SIG-M5 (cell line): ENCODE results near the gene TTC16.
"Not testable (repeated sequence)": the region's sequence is repeated elsewhere in the genome, so short reads cannot be mapped to it uniquely, and the experiment has no call there.

Experiments used
- DNase-seq: peaks from one replicate; lab custom pipeline; 2025; lab: John Stamatoyannopoulos, UW

TTC16 gene

GRCh38 chr9:127742435-127743088, 26.7 kb downstream of the TTC16 start:
- no peak for DNase-seq

DNA sequence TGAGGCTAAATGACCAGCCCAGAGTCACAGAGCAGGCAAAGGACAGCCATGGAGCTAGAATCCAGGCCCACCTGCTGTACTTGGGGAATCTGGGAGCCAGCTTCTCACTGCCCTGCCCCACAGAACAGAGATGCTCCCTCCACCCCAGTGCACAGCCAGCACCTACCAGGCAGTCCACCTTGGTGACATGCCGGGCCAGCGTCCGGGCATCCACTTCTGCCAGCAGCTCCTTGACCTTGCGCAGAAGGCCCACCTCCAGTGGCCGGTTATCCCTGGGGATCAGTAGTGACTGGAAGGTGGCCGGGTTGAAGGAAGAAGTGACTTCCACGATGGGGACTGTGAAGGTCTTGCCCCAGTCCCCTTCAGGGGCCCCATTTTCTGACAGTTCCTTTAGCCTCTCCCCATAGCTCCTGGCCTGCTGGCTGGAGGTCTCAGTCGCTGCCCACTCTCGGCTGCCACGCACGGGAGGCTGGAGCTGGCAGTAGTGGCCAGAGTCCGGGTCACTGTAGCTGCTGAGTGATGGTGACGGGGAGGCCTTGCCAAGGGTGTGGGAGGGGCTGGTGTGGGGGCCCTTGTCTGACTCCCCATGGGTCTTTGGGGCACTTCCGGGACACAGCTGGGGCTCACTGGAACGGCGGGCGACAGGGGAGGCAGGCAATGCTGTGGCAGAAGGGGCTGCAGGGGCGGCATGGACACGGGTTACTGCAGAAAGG, 28.7 kb downstream of the TTC16 start:
- DNase-seq, result no peak

DNA sequence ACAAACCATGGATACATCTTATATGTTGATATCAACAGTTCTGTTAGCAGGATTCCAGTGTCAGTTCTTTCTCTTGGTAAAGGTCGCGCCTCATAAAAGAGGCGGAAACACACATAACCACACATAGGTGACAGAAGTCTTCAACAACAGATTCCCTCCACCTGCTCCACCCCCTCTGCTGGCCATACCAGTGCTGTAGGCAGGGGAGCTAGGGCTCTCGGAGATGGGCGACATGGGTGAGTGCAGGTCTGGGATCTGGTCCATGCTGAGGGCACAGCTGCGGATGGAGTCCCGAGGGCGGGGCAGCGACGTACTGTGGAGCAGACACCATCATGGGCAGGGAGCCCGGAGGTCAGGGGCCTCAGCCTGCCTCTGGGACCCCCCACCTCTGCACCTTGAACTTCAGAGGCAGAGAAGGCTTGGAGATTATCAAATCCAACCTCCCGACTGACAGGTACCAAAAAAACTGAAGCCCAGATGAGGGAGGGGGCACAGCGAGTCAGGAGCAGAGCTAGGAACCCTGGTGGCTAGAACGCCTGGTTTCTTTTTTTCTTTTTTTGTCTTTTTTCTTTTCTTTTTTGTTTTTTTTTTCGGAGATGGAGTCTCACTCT, 31.2 kb downstream of the TTC16 start:
- DNase-seq, result no peak

DNA sequence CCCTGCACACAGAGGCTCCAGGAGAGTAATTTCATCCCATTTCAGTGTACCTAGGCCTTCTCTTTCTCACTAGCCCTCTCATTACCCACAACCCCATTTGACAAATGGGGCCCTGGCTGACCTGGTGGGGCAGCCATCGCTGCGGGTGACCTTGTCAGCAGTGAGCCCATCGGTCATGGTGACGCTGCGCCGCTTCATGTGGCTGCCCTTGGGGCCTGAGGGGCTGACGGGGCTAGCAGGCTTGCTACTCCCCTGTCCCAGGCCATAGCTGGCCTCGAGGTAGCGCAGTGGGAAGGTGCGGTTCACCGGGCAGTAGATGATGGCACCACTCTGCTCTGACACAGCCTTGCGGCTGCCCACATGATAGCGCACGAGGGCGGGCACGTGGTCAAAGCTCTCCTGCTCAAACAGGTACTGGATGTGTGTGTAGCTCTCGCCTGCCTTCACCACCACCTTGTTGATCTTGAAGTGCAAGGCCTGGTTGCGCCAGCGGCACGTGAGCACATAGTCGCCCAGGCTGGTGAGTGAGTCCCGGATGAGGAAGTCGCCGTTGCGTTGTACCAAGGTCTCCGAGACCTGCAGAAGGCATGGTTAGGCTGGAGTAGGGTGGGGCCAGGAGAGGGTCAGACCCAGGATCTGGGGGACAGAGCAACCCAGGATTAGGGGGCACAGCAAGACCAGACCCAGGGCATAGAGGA, 33.4 kb downstream of the TTC16 start:
- DNase-seq, result no peak

DNA sequence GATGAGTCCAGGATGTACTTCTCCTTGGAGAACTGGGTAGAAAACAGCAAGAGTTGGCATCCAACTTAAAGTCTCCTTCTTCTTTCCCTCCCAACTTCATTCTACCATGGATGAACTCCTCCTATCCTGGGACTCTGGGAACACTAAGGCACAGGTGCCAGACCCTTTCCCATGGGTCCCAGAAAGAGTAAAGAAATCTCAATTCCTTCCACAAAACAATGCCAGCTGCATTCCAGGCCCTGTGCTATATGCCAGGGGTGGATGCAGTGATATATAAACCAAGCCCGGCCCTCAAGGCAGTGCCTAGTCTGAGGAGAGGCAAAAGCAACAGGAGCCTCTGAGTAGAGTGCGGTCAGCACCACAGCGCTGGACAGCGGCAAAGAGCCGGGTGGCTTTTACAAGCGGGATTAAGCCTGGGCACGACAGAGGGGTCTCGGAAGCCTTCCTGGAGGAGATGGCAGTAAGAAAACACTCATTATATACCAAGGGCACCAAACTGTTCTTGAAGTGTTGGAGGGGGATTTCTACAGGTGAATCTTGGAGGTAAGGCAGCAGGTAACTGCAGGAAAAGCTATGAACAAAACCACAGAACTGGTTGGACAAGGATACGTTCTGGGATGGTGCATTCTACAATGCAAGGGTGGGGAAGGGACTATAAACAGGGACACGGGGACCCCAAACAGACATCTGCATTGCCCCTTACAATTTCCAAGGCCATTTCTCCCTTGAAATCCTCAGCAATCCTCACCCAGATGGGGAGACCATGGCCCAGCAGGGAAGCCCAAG, 35.6 kb downstream of the TTC16 start:
- no peak for DNase-seq

DNA sequence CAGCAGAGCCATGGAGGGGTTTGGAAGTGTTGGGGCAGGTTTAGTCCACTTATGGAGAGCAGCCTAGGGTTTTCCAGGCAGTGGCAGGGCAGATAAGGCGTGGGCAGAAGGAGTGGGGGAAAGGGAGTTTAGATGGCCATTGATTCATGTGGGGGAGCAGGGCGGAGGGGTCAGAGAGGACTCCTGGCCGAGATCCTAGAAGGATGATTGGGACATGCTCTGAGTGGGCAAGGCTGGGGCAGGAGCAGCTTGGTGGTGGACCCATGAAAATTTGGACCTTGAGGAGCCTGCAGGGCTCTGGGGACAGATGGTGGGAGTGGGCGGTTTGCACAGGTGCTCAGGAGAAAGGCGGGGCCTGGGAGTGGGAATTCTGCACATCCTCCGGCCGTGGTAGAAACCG, 37.3 kb downstream of the TTC16 start:
- DNase-seq, result no peak

- no peak for DNase-seq
Measured at GRCh38 chr9:127753622-127754021, 37.7 kb downstream of the TTC16 start.

DNA sequence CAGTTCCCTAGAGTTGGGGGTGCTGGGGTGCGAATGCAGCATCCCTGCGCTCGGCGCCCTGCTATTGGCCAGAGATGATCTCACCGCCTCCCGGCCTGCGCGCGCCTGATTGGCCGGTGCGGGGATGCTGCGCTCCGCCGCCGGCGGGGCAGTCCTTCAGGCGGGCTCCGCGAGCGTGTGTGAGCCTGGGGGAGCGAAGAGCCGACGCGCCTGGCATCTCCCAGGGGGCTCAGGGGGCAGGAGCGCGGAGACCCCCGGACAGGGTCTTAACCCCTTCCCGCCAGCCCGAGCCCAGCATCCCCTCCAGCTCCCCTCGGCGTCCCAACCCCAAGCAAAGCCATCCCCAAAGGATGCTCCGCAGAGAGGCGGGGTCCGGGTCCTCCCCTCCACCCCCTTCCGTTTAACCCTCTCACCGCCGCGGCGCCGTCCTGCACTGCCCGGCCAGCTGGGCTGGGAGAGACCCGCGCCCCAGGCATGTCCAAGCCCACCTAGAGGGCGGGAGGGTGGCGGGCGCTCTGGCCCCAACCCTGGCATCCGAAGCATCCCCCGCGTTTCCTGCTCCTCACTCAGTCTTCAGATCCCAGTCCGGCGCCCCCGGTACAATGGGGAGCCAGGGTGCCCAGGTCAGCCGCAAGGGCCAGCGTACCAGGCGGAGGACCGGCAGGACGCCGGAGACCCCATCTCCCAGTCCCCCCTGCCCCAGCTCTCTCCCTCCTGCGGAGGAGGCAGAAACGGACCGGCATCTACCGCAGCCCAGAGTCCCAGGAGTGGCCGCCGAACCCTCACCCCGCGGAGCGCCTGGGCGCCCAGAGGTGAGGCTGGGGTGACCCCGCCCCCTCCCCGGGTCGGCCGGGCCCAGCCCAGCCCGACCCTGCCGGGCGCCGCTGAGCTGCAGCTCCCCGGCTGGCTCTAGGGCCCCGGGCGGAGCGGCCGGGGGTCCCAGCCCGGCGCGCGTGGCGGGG, 38.5 kb downstream of the TTC16 start:
- no peak for DNase-seq

- DNase-seq, result no peak
Measured at GRCh38 chr9:127755061-127756060, 39.5 kb downstream of the TTC16 start.

GRCh38 chr9:127756233-127756632, 40.4 kb downstream of the TTC16 start:
- no peak for DNase-seq

GRCh38 chr9:127756776-127757175, 40.9 kb downstream of the TTC16 start:
- not testable (repeated sequence) for DNase-seq

DNA sequence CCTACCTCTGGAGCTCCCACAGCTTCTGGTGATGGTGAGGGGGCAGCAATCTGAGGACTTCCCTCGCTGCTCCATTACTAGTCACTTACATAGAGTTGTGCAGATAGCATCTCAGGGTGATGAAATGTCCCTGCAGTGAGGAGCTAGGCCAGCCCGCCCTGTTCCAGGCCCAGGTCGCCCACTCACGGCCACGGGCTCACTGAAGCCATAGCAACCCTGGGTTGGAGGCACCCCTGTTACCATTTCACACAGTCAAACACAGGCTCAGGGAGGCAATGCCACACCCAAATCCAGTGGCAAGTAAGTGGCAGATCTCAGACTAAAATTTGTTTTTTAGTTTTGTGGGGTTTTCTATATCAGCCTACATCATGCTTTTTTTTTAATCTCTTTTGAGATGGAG, 43.0 kb downstream of the TTC16 start:
- DNase-seq, result no peak

DNA sequence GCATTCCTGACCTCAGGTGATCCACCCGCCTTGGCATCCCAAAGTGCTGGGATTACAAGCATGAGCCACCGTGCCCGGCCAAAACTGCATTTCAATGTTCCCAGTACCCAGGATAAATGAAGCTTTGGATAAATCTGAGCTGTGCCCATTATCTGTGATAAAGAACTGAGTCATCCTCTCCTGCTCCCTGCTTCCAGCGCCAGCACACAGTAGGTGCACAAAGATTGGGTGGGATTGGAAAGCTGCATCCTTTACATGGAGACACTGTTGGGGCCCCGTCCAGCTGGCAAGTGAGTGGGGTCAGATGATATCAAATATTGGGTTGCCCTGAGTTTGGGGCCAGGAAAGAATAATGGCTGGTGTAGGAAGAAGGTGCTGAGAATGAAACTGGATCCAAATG, 45.2 kb downstream of the TTC16 start:
- no peak for DNase-seq

DNA sequence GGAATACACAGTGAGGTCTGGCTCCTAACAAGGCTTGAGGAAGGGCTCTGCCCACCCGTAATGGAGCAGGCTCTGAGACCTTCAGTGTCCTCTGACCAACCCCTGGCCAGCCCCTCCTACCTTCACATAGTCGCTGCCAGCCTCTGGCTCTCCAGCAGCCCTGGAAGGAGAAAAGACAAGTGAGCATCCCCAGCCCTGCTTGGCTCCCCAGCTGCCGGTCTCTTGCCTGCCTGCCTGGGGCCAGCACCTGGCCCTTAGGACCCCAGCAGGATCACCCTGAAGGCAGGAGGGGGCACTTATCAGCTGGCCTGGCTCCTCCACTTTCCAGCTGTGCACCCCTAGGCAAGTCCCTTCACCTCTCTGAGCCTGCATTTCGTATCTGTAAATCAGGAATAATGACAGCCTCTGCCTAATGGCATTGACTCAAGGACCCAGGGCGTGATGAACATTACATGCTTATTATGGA, 45.6 kb downstream of the TTC16 start:
- no peak for DNase-seq

- no peak for DNase-seq
Measured at GRCh38 chr9:127762111-127762676, 46.3 kb downstream of the TTC16 start.

GRCh38 chr9:127763918-127764384, 48.1 kb downstream of the TTC16 start:
- DNase-seq, result no peak

DNA sequence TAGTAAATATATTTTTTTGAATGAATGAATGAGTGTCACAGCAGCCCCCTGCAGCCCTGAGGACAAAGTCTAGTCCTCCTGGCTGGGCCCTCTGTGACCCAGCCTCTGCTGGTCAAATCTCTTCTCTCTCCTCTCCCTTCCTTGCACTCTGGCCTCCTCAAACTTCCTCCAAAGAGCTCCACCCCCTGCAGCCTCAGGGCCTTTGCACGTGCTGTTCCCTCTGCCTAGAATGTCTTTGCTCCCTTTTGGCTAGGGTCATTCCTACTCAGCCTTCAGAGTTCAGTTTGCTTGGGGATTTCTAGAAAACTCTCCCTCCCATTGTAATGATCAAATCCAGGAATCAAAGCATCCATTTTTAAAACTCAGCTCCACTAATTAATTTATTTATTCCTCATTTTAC, 49.5 kb downstream of the TTC16 start:
- no peak for DNase-seq

DNA sequence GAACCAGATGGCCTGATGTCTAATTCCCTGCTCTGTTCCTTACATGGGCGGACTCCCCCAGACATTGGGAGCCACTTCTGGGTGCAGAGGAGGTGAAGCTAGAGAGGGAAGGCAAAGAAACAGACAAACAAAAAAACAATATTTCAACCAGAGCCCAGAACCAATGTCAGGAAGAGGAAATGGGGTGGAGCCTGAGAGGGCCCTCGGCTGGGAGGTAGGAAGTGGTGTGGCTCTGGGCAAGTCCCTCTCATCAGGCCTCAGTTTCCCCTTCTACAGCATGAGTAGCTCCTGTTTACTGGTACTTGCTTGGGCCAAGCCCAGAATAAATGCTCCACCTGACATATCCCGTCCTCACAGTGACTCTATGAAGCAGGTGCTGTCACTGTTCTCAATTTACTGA, 51.5 kb downstream of the TTC16 start:
- DNase-seq, result no peak

GRCh38 chr9:127767909-127768331, 52.0 kb downstream of the TTC16 start:
- DNase-seq, result no peak
